Heart right ventricle (tissue), 16 donors: ENCODE results near the gene LTBP2. TPM values are rescaled to one million over a fixed set of nuclear protein-coding genes. Genes with fewer than 3 reads are reported as not detected.

Experiments used
- ATAC-seq, 8 donors: fragments of 200-7000 bp; cut with Tn5 transposase; one replicate each; pipeline ENCODE4 v1.9.1; 2020; ENCODE audit warnings: mild to moderate bottlenecking in 8 of 8, moderate library complexity in 8 of 8, moderate number of reproducible peaks in 1 of 8
- DNase-seq, 2 donors: peaks; one replicate each; pipeline ENCODE4 v3.0.0-alpha.2; 2020
- H3K27ac ChIP-seq, 10 donors: fragments of 200-600 bp; sonication (generic) in 2 of 10; one replicate each; pipeline versions ENCODE4 v1.5.0 to v1.8.0; 2020 to 2022; ENCODE audit warnings: mild to moderate bottlenecking in 3 of 10
- H3K27me3 ChIP-seq, 7 donors: fragments of 200-600 bp; one replicate each; pipeline ENCODE4 v1.8.0; 2021 to 2022; ENCODE audit warnings: mild to moderate bottlenecking in 2 of 7
- H3K36me3 ChIP-seq, 9 donors: fragments of 200-600 bp; sonication (generic) in 1 of 9; one replicate each; pipeline versions ENCODE4 v1.5.0 to v1.8.0; 2020 to 2022; ENCODE audit warnings: mild to moderate bottlenecking in 2 of 9
- H3K4me1 ChIP-seq, 9 donors: fragments of 200-600 bp; sonication (generic) in 1 of 9; one replicate each; pipeline versions ENCODE4 v1.5.0 to v1.8.0; 2020 to 2022; ENCODE audit warnings: mild to moderate bottlenecking in 4 of 9
- H3K4me3 ChIP-seq, 10 donors: fragments of 200-600 bp; sonication (generic) in 2 of 10; one replicate each; pipeline versions ENCODE4 v1.5.0 to v1.8.0; 2020 to 2022; ENCODE audit warnings: mild to moderate bottlenecking in 7 of 10, moderate library complexity in 2 of 10
- H3K9me3 ChIP-seq, 11 donors: fragments of 200-600 bp in 10 of 11; sonication (generic) in 2 of 11; one replicate each; pipeline versions ENCODE4 v1.5.0 to v1.8.0; 2013 to 2022; ENCODE audit warnings: mild to moderate bottlenecking in 2 of 11, control low read depth in 1 of 11, moderate library complexity in 1 of 11
- WGBS, 2 donors: extraction: QIAGEN DNeasy Blood & Tissue Kit; methylation state at CpG; one replicate each; pipeline ENCODE4 v1.1.7; 2013; ENCODE audit warnings: inconsistent platforms in 1 of 2; 5-methylcytosine and 5-hydroxymethylcytosine counted together
- intact Hi-C, 10 donors: fragments of 100-400 bp; cut with DNase I; formaldehyde crosslinking; loops; one replicate each; pipeline versions ENCODE4 v1.11.1 to v1.14.2; 2022
- polyA plus RNA-seq, 2 donors: library from polyadenylated mRNA; stranded (reverse); fragments of 200-250 nt; gene quantifications; one replicate each; pipeline ENCODE4 v1.2.3, GENCODE V29; 2013
- total RNA-seq, 10 donors: library from RNA; stranded (reverse); fragmentation: NEBNext Ultra II Directional in 3 of 10; extraction: Animal tissue kit (Norgen Biotek cat#: 25700) in 3 of 10; gene quantifications; one replicate each; pipeline versions ENCODE4 v1.2.1 to v1.2.4, GENCODE V29; 2021 to 2023
- TF ChIP-seq, protein P1 (sequence below), 9 donors: fragments of 200-600 bp; sonication (generic) in 2 of 9; IDR thresholded peaks; one replicate each; pipeline versions ENCODE4 v1.5.0 to v1.8.0; 2021 to 2022; ENCODE audit warnings: antibody characterized with exemption in 9 of 9, mild to moderate bottlenecking in 5 of 9, moderate library complexity in 1 of 9
- donor health status: Arrhythmogenic right ventricular cardiomyopathy.
- donor health status: ischemic (EF 13 %, LVEDD 7.1; RV severe dilation, severe dysfunction).
- donor health status: healthy with polysubstance abuse.
- donor health status: DM: no; HTN: yes; CAD: no.
- donor health status: DM: no; HTN: no; CAD: no.
- donor health status: ischemic (EF 25% LVEDD 6.9; RV normal size, moderate dysfunction).
- donor health status: ischemic (EF 25% LVEDD 5.7; RV mildly dilated, moderate dysfunction).
- donor health status: healthy.
- donor health status: DM: yes; HTN: yes; CAD: no.
- donor health status: Ischemic cardiomyopathy.
- donor health status: ischemic (EF 35%, LVEDD 5.7; RV mildly dilated, moderate dysfunction).
- donor health status: nonischemic (EF 11% LVEDD 7.7; RV severe dilation, severe dysfunction).
- donor health status: DM: yes; HTN: yes; CAD: no.
- donor health status: PGD.
- donor health status: ischemic (EF 29% LVEDD 5.4; RV normal size, mild dysfunction).
- donor health status: nonischemic (EF 23%, LVEDD 6.1; RV moderate dilation, normal function).

The LTBP2 gene
- total and polyA plus RNA-seq, 12 donors: 3.5 to 50.3 (median 17.3) TPM

DNA sequence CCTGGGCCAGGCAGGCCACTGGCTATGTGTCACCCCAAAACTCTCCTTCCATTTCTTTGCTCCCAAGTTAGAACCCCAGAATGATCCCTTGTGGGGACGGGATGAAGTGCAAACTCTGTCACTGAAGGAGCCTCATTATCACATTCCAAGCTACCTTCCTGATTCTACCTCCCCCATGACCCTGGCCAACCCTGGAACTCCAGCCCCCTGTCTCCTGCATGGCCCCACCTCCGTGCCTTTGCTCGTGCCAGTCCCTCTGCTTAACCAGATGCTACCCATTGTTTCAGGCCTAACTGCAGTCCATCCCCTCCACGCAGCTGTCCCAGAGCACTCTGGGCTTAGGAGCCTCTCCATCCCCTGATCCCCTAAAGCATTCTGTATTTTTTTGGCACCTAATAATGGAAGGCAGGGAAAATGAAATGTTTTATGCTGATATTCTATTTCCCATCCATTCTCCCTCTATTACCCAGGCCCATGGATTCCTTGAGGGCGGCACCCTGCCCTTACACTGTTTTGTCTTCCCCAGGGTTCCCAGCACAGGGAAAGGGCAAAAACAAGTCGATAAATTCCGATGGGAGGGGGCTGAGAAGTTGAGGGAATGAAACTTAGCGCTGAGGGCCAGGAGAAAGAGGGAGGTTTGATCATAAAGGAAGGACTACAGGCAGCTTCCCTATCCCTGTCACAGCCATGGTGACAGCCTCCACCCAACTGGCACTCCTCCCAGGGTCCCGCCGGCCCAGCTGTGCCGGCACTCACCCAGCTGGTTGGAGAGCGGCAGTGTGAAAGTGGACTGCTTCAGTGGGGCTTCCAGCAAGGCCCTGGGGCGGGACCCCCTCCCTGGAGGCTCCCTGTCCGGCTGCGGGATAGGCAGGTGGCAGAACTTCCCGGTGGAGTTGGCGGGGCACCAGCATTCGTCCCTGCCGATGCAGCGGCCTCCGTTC is 60.3 kb downstream of the LTBP2 start:
- Histone ChIP-seq H3K27me3 (no peaks in the 10 kb centered on the region), H3K27ac (peak overlapping the region in 7 of 10 donors; percentile 13 to 70 (median 54)), H3K4me3 (peak overlapping the region in 2 of 10 donors; percentile 14), H3K36me3 (peaks cover 0 to 21% (median 0%) of the 10 kb centered on the region in 9 donors), H3K4me1 (peaks cover 13 to 45% (median 33%) of the 10 kb centered on the region in 9 donors), H3K9me3 (no peaks in the 10 kb centered on the region)
- peak; percentile 39 to 81 (median 68) for ATAC-seq
- peak; percentile 51 to 77 for DNase-seq
- intact Hi-C loops: loop anchor here in 2 of 10 donors (5.0 kb wide), 2 partner anchors 46 to 51 kb away; no protein-coding TSS in a partner anchor
- WGBS, 2 donors: 35 to 39% methylated on average over 21 of the region's 21 CpGs
- TF ChIP-seq, protein P1, sequence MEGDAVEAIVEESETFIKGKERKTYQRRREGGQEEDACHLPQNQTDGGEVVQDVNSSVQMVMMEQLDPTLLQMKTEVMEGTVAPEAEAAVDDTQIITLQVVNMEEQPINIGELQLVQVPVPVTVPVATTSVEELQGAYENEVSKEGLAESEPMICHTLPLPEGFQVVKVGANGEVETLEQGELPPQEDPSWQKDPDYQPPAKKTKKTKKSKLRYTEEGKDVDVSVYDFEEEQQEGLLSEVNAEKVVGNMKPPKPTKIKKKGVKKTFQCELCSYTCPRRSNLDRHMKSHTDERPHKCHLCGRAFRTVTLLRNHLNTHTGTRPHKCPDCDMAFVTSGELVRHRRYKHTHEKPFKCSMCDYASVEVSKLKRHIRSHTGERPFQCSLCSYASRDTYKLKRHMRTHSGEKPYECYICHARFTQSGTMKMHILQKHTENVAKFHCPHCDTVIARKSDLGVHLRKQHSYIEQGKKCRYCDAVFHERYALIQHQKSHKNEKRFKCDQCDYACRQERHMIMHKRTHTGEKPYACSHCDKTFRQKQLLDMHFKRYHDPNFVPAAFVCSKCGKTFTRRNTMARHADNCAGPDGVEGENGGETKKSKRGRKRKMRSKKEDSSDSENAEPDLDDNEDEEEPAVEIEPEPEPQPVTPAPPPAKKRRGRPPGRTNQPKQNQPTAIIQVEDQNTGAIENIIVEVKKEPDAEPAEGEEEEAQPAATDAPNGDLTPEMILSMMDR (IDR thresholded peaks at IDR 0.05): no peak

DNA sequence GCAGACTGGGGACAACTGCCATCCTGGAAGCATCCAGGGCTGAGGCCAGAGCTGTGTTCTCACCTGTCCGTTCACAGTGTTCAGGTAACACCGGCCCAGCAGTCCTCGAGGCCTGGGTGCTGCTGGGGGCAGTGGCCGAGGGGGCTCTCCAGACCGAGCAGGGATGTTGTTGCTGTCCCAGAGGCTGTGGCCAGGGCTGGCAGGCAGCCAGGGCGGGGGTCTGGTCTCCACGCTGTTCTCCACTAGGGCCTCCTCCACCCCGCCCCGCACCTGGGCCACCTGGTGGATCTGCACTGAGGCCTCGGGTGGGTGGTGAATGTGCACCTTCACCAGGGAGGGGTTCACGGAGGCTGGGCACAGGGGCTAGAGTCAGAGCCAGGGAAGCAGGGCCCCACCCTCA is 61.0 kb downstream of the LTBP2 start:
- Histone ChIP-seq H3K9me3 (no peaks in the 10 kb centered on the region), H3K4me1 (peaks cover 13 to 45% (median 33%) of the 10 kb centered on the region in 9 donors), H3K27me3 (no peaks in the 10 kb centered on the region), H3K27ac (peak overlapping the region in 4 of 10 donors; percentile 40 to 70 (median 50)), H3K4me3 (no peak overlapping the region), H3K36me3 (peaks cover 0 to 26% (median 0%) of the 10 kb centered on the region in 9 donors)
- DNase-seq (no peak), ATAC-seq (no peak)
- WGBS, 2 donors: 90 to 93% methylated on average over 11 of the region's 11 CpGs
- intact Hi-C loops: loop anchor here in 2 of 10 donors (5.0 kb wide), 2 partner anchors 46 to 51 kb away; no protein-coding TSS in a partner anchor
- TF ChIP-seq, protein P1 (IDR thresholded peaks at IDR 0.05): no peak

DNA sequence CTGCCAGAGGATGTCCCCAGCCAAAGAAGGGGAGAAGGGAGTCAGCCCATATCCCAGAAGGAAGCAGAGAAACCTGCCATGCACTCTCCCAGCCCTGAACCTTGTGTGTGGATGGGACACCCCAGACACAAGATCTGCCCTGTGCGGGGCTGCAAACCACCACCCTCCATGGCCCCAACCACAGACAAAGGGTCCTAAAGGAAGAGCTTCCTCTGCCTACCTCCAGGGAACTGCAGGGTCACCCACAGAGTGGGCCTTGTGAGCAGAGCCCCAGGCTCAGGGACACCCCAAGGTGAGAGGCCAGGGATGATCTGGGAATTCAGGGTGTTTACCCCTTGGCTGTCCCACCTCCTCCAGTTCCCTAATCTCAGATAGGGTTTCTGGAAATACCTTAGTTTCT is 62.0 kb downstream of the LTBP2 start:
- H3K27me3 ChIP-seq: no peaks in the 10 kb centered on the region
- TF ChIP-seq, protein P1 (IDR thresholded peaks at IDR 0.05): no peak
- no peaks in the 10 kb centered on the region for H3K9me3 ChIP-seq
- peaks cover 0 to 31% (median 0%) of the 10 kb centered on the region in 9 donors for H3K36me3 ChIP-seq
- H3K4me1 ChIP-seq: peaks cover 13 to 45% (median 33%) of the 10 kb centered on the region in 9 donors
- intact Hi-C loops: loop anchor here in 2 of 10 donors (5.0 kb wide), 2 partner anchors 47 to 52 kb away; no protein-coding TSS in a partner anchor
- DNase-seq: no peak
- WGBS, 2 donors: 0% methylated on average over 1 of the region's 1 CpG
- no peak overlapping the region for H3K4me3 ChIP-seq
- ATAC-seq: no peak
- H3K27ac ChIP-seq: peak overlapping the region in 1 of 10 donors; percentile 54

DNA sequence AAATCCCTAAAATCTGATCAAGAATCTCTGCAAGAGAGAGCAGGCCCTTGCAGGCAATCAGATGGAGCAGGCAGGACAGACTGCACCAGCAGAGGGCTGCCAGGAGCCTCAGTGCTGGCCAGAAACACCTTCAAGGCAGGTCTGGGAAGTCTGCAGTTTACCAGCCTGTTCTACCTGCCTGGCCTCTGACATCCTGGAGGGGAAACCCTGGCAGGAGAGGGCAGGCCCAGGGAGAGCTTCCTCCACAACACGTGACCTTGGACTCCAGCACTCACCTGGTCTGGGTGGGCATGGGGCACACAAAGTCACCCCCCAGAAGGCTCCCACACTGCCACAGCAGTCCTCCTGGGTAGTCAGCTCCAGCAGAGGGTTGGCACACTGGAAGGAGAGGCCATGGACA is 62.4 kb downstream of the LTBP2 start:
- Histone ChIP-seq H3K4me1 (peaks cover 13 to 45% (median 33%) of the 10 kb centered on the region in 9 donors), H3K27ac (peak overlapping the region in 3 of 10 donors; percentile 22 to 54 (median 28)), H3K27me3 (no peaks in the 10 kb centered on the region), H3K9me3 (no peaks in the 10 kb centered on the region), H3K4me3 (no peak overlapping the region), H3K36me3 (peaks cover 0 to 31% (median 0%) of the 10 kb centered on the region in 9 donors)
- DNase-seq (no peak), ATAC-seq (peak in 1 of 8 donors; percentile 33)
- WGBS, 2 donors: 86 to 94% methylated on average over 1 of the region's 1 CpG
- intact Hi-C loops: loop anchor here in 1 of 10 donors (5.0 kb wide), 1 partner anchor 53 kb away; no protein-coding TSS in a partner anchor
- TF ChIP-seq, protein P1 (IDR thresholded peaks at IDR 0.05): peak in 3 of 9 donors; percentile 11 to 31 (median 17)
